Naive B cell (primary cell): ENCODE results near the gene PSEN1. TPM values are rescaled to one million over a fixed set of nuclear protein-coding genes. Genes with fewer than 3 reads are reported as not detected.

Experiments used
- ATAC-seq, 2 donors: fragments of 150-1000 bp; cut with Tn5 transposase; 2 replicates each; pipeline ENCODE4 v1.10.0; 2021; ENCODE audit warnings: low read depth in 2 of 2, mild to moderate bottlenecking in 2 of 2, moderate library complexity in 2 of 2
- DNase-seq: peaks from one replicate; pipeline ENCODE4 v3.0.0; 2022
- H3K27ac Mint-ChIP-seq, 6 donors: one replicate each; pipeline ENCODE4 v1.8.0; 2020 to 2022; ENCODE audit warnings: mild to moderate bottlenecking in 6 of 6, mixed read lengths in 6 of 6, moderate library complexity in 5 of 6, inconsistent platforms in 2 of 6
- H3K27me3 Mint-ChIP-seq, 3 donors: one replicate each; pipeline ENCODE4 v1.8.0; 2021 to 2022; ENCODE audit warnings: mixed read lengths in 3 of 3, mild to moderate bottlenecking in 1 of 3
- H3K36me3 Mint-ChIP-seq, 2 donors: one replicate each; pipeline ENCODE4 v1.8.0; 2020 to 2022; ENCODE audit warnings: mixed read lengths in 2 of 2, inconsistent platforms in 1 of 2, mild to moderate bottlenecking in 1 of 2
- H3K4me1 Mint-ChIP-seq, 3 donors: one replicate each; pipeline ENCODE4 v1.8.0; 2020 to 2022; ENCODE audit warnings: mixed read lengths in 3 of 3, inconsistent platforms in 1 of 3, mild to moderate bottlenecking in 1 of 3, moderate library complexity in 1 of 3
- H3K4me3 Mint-ChIP-seq, 8 donors: one replicate each; pipeline ENCODE4 v1.8.0; 2020 to 2022; ENCODE audit warnings: mild to moderate bottlenecking in 8 of 8, mixed read lengths in 8 of 8, moderate library complexity in 8 of 8, inconsistent platforms in 2 of 8
- H3K9me3 Mint-ChIP-seq, 7 donors: one replicate each; pipeline ENCODE4 v1.8.0; 2020 to 2022; ENCODE audit warnings: mixed read lengths in 7 of 7, mild to moderate bottlenecking in 5 of 7, inconsistent platforms in 2 of 7, moderate library complexity in 1 of 7
- polyA plus RNA-seq, 6 donors: library from polyadenylated mRNA; unstranded; fragments of 300-500 nt; fragmentation: Illumina TruSeq; gene quantifications; one replicate each; pipeline ENCODE4 v1.2.3, GENCODE V29; 2021; ENCODE audit warnings: low read depth in 6 of 6

The PSEN1 gene
- 10 to 100 TPM; 30.9 to 46.2 (median 36.8) TPM for polyA plus RNA-seq

- peaks cover 28 to 33% (median 33%) of the 10 kb centered on the region in 3 donors for H3K4me1 Mint-ChIP-seq
- H3K27me3 Mint-ChIP-seq, result no peaks in the 10 kb centered on the region
- ATAC-seq (peak; percentile 85 to 87), DNase-seq (peak; percentile 99)
- H3K36me3 Mint-ChIP-seq, result peaks cover 5 to 28% of the 10 kb centered on the region in 2 donors
- peaks cover 0 to 18% (median 10%) of the 10 kb centered on the region in 7 donors for H3K9me3 Mint-ChIP-seq
- H3K4me3 Mint-ChIP-seq, result peak within 1 kb of the TSS; percentile 91 to 99 (median 98)
- H3K27ac Mint-ChIP-seq, result peak within 1 kb of the TSS; percentile 98 to 100 (median 100)
These were observed at the start of gene PSEN1 for GRCh38 chr14:73136387-73137225. PSEN1 (plus strand) TSS chr14:73136507; CDS start chr14:73148020, 11,513 bp downstream.

- Mint-ChIP-seq H3K9me3 (no peaks in the 10 kb centered on the region), H3K27ac (peak overlapping the region in 1 of 6 donors; percentile 4), H3K4me3 (no peak overlapping the region), H3K27me3 (no peaks in the 10 kb centered on the region), H3K36me3 (peaks cover 11 to 18% of the 10 kb centered on the region in 2 donors), H3K4me1 (peaks cover 0 to 7% (median 4%) of the 10 kb centered on the region in 3 donors)
- ATAC-seq (no peak), DNase-seq (no peak)
These were observed 45.3 kb upstream of the PSEN1 start for GRCh38 chr14:73091044-73091443.

GRCh38 chr14:73097421-73097820, 38.9 kb upstream of the PSEN1 start:
- Mint-ChIP-seq H3K36me3 (peaks cover 0 to 14% of the 10 kb centered on the region in 2 donors), H3K4me3 (no peak overlapping the region), H3K4me1 (peaks cover 0 to 3% (median 0%) of the 10 kb centered on the region in 3 donors), H3K27me3 (no peaks in the 10 kb centered on the region), H3K9me3 (no peaks in the 10 kb centered on the region), H3K27ac (peak overlapping the region in 1 of 6 donors; percentile 80)
- no peak for ATAC-seq
- DNase-seq, result no peak

GRCh38 chr14:73100334-73100733, 36.0 kb upstream of the PSEN1 start:
- DNase-seq, result no peak
- no peaks in the 10 kb centered on the region for H3K9me3 Mint-ChIP-seq
- peaks cover 23 to 26% of the 10 kb centered on the region in 2 donors for H3K36me3 Mint-ChIP-seq
- no peak overlapping the region for H3K4me3 Mint-ChIP-seq
- H3K27me3 Mint-ChIP-seq, result no peaks in the 10 kb centered on the region
- no peak for ATAC-seq
- peak overlapping the region in 1 of 6 donors; percentile 1 for H3K27ac Mint-ChIP-seq
- peaks cover 0 to 3% (median 0%) of the 10 kb centered on the region in 3 donors for H3K4me1 Mint-ChIP-seq

GRCh38 chr14:73102806-73103497, 33.4 kb upstream of the PSEN1 start:
- Mint-ChIP-seq H3K36me3 (peaks cover 26 to 36% of the 10 kb centered on the region in 2 donors), H3K27me3 (no peaks in the 10 kb centered on the region), H3K4me3 (no peak overlapping the region), H3K4me1 (peaks cover 0 to 7% (median 0%) of the 10 kb centered on the region in 3 donors), H3K27ac (peak overlapping the region in 4 of 6 donors; percentile 1 to 83 (median 58)), H3K9me3 (no peaks in the 10 kb centered on the region)
- no peak for ATAC-seq
- no peak for DNase-seq

GRCh38 chr14:73105050-73105449, 31.3 kb upstream of the PSEN1 start:
- H3K27me3 Mint-ChIP-seq, result no peaks in the 10 kb centered on the region
- ATAC-seq (no peak), DNase-seq (no peak)
- no peak overlapping the region for H3K4me3 Mint-ChIP-seq
- no peak overlapping the region for H3K27ac Mint-ChIP-seq
- no peaks in the 10 kb centered on the region for H3K9me3 Mint-ChIP-seq
- H3K36me3 Mint-ChIP-seq, result peaks cover 36 to 53% of the 10 kb centered on the region in 2 donors
- H3K4me1 Mint-ChIP-seq, result peaks cover 0 to 7% (median 0%) of the 10 kb centered on the region in 3 donors

GRCh38 chr14:73105727-73106126, 30.6 kb upstream of the PSEN1 start:
- ATAC-seq (no peak), DNase-seq (no peak)
- no peaks in the 10 kb centered on the region for H3K9me3 Mint-ChIP-seq
- no peaks in the 10 kb centered on the region for H3K27me3 Mint-ChIP-seq
- H3K27ac Mint-ChIP-seq, result peak overlapping the region in 2 of 6 donors; percentile 14 to 67
- H3K4me3 Mint-ChIP-seq, result no peak overlapping the region
- peaks cover 0 to 7% (median 0%) of the 10 kb centered on the region in 3 donors for H3K4me1 Mint-ChIP-seq
- H3K36me3 Mint-ChIP-seq, result peaks cover 32 to 57% of the 10 kb centered on the region in 2 donors

- Mint-ChIP-seq H3K36me3 (peaks cover 7 to 35% of the 10 kb centered on the region in 2 donors), H3K27ac (peak overlapping the region in 4 of 6 donors; percentile 8 to 51 (median 24)), H3K4me1 (peaks cover 0 to 13% (median 7%) of the 10 kb centered on the region in 3 donors), H3K4me3 (no peak overlapping the region), H3K27me3 (no peaks in the 10 kb centered on the region), H3K9me3 (no peaks in the 10 kb centered on the region)
- ATAC-seq (no peak), DNase-seq (no peak)
These were observed 20.1 kb upstream of the PSEN1 start for GRCh38 chr14:73116079-73116665.

GRCh38 chr14:73124180-73124894, 12.0 kb upstream of the PSEN1 start:
- H3K27me3 Mint-ChIP-seq, result no peaks in the 10 kb centered on the region
- H3K27ac Mint-ChIP-seq, result peak overlapping the region in 4 of 6 donors; percentile 27 to 62 (median 46)
- DNase-seq (no peak), ATAC-seq (no peak)
- H3K36me3 Mint-ChIP-seq, result no peaks in the 10 kb centered on the region
- H3K9me3 Mint-ChIP-seq, result no peaks in the 10 kb centered on the region
- no peak overlapping the region for H3K4me3 Mint-ChIP-seq
- H3K4me1 Mint-ChIP-seq, result no peaks in the 10 kb centered on the region

GRCh38 chr14:73125169-73125588, 11.1 kb upstream of the PSEN1 start:
- H3K27ac Mint-ChIP-seq, result peak overlapping the region in 4 of 6 donors; percentile 33 to 65 (median 42)
- H3K9me3 Mint-ChIP-seq, result no peaks in the 10 kb centered on the region
- ATAC-seq (no peak), DNase-seq (no peak)
- H3K36me3 Mint-ChIP-seq, result no peaks in the 10 kb centered on the region
- H3K4me3 Mint-ChIP-seq, result no peak overlapping the region
- H3K27me3 Mint-ChIP-seq, result no peaks in the 10 kb centered on the region
- H3K4me1 Mint-ChIP-seq, result no peaks in the 10 kb centered on the region

GRCh38 chr14:73125746-73126145, 10.6 kb upstream of the PSEN1 start:
- Mint-ChIP-seq H3K4me1 (no peaks in the 10 kb centered on the region), H3K36me3 (no peaks in the 10 kb centered on the region), H3K9me3 (no peaks in the 10 kb centered on the region), H3K27ac (peak overlapping the region in 2 of 6 donors; percentile 36 to 37), H3K4me3 (no peak overlapping the region), H3K27me3 (no peaks in the 10 kb centered on the region)
- DNase-seq, result no peak
- no peak for ATAC-seq

- H3K9me3 Mint-ChIP-seq, result peaks cover 0 to 18% (median 10%) of the 10 kb centered on the region in 7 donors
- peak overlapping the region in 4 of 6 donors; percentile 24 to 75 (median 55) for H3K27ac Mint-ChIP-seq
- DNase-seq (no peak), ATAC-seq (no peak)
- H3K4me1 Mint-ChIP-seq, result peaks cover 18 to 22% (median 21%) of the 10 kb centered on the region in 3 donors
- no peaks in the 10 kb centered on the region for H3K27me3 Mint-ChIP-seq
- H3K36me3 Mint-ChIP-seq, result peaks cover 5 to 28% of the 10 kb centered on the region in 2 donors
- H3K4me3 Mint-ChIP-seq, result peak overlapping the region in 1 of 8 donors; percentile 64
These were observed 2.5 kb upstream of the PSEN1 start for GRCh38 chr14:73133795-73134194.

GRCh38 chr14:73136085-73136386, 271 bp upstream of the PSEN1 start:
- DNase-seq (no peak), ATAC-seq (no peak)
- Mint-ChIP-seq H3K4me3 (peak overlapping the region; percentile 91 to 99 (median 98)), H3K4me1 (peaks cover 26 to 31% (median 29%) of the 10 kb centered on the region in 3 donors), H3K36me3 (peaks cover 5 to 28% of the 10 kb centered on the region in 2 donors), H3K27ac (peak overlapping the region; percentile 98 to 100 (median 100)), H3K9me3 (peaks cover 0 to 18% (median 10%) of the 10 kb centered on the region in 7 donors), H3K27me3 (no peaks in the 10 kb centered on the region)
